GM21367 (cell line): Measurements from ENCODE around the gene ARHGAP11A.

Experiments used
- ATAC-seq: cut with Tn5 transposase; IDR thresholded peaks from one replicate; pipeline ENCODE4 v1.9.1; 2021; ENCODE audit not compliant: unreplicated experiment

ARHGAP11A gene

DNA sequence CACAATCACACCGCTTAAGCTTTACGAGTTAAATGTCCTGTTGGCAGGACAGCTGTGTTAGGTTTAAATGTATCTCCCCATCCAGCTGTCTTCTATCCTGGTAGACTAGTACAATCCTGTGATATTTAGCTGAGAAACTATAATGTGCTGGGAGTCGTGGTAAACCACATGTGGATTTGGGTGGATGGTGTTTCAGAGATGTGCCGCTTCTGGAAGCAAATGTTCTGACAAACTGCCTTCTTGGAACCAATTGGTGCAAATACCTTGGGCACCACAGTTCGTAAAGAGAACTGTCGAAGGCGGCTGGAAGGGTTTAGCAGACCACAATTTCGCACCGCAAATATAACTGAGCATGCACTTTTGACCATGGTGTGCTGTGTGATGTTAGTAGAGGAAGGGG lies 41.2 kb downstream of the ARHGAP11A start:
- ATAC-seq = no peak

DNA sequence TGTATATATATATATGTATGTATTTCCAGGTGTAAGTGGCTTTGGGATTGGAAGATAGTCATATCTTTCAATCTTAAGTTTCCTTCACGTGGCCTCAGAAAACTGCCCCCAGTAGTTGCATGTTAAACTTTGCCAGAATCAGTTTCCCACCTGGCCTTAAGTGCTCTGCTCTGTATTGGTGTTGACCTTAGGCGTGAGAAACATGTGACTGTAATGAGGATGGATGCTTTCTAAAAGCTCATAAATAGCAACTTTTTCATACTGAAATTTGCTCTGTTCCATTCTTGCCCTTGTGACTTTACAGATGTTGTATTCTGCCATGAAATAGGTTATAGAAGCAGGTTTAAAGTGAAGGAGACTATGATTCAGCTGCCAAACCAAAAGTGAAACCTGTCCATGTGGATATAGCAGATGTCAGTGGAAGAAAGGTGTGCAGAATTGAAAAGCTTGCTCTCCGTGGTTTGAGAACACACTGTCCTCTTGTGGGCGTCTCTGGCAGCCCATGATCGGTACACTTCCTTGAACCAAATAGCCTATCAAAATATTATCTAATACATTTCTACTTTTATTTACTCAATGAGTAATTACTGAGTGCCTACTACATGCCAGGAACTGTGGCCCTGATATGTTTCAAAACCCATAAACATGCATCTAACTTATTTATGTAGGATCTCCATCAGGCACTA lies 42.0 kb downstream of the ARHGAP11A start:
- no peak for ATAC-seq

DNA sequence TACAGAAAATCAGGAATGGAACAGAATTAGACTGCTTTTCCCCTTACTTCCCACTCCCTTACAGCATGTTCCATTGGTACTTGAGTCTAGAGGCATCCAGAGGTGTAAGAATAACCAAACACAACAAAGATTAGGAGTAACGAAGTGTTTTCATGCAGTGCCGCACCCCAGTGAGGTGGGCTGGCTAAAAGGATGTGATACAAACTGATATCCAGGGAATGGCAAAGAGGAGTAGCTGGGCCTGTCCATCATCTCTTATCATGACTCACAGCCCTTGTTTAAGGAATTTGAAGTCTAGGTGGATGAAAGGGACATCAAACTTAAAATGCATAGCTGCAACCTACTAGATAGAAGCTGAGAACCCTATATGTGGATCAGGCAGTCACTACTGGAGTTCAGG lies 42.6 kb downstream of the ARHGAP11A start:
- no peak for ATAC-seq

DNA sequence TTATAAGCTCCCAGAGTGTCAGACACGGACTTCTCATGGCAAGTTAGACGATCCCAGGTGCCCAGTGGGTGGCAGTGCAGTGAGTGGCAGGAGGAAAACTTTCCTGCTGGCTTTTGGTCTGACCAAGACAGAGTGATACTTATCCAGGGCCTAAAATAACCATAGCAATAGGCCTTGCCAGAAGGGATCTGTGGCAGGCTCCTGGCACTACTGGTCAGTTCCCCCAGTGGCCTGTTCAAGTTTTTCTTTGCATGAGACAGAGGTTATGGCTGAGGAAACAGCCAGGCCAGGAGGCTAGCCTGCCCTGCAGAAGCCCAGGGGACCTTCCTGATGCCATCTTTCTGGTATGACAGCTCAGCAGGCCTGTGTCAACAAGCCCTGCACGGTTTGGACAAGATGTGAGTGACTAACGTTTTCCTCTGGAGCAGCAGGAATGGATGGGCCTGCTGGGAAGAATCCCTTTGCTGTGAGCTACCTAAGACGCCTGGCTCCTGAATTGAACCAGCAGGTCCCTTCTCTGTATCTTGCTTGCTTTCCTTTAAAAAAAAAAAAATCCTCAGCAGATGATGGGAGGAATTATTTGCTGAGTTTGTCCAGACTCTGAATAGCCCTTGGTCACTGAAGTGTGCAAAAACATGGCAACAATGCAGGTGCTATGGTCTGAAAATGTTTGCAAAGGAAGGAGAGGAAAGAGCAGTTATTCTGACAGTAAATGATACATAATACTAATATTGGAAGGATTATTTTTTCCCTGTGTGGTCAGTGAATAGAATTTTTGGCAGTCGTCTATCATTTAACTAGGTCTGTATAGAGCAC lies 44.2 kb downstream of the ARHGAP11A start:
- no peak for ATAC-seq

DNA sequence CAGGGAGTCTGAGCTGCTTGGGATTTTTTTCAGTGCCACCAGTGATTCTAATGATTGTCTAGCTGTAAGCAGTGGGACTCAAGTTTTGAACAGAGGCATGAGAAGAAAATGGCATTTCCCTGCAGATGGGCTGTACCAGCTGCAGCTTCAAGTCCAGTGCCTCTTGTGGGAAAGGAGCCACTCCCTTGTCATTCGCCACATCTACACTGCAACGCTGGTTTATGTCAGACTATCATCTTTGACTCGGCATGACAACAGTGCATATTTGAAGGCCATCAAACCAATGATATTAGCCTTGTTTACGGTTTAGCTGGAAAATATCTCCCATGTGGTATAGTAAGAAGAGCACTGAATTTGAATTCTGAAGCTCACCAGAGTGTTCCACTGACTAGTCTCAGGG lies 48.4 kb downstream of the ARHGAP11A start:
- no peak for ATAC-seq

DNA sequence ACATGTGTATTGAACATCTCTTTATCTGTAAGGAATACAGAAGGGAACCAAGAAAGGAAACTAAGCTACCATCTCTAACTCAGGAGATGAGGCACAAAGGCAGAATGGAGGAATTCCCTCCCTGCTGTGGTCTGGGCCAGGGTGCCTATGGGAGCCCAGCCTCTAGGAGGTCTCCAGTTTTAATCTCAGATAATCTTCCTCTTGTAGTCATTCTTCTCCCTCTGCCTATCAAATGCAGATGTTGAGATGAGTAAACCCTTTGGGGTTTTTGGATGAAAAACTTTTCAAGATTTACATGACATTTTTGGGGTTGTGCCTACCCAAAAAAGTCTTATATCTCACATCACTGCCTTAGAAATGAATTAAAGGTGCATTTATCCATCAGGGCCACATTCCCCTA lies 49.5 kb downstream of the ARHGAP11A start:
- no peak for ATAC-seq

DNA sequence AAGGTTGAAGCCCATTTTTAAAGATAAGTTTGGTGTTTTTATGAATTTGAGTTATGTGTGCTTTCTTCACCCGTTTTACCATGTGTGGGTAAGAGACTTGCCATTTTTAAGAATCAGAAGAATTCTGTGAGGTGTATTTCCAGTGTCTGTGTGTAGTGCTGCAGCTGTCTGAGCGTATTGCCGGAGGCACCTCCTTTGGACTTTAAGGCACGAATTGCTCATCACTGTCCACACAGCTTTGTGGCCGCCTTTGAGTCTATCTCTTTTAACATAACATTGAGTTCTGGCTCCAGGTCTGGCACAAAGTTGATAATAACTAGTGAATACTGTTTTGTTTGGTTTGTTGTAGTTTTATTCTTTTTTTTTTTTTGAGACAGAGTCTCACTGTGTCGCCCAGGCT lies 52.0 kb downstream of the ARHGAP11A start:
- no peak for ATAC-seq

DNA sequence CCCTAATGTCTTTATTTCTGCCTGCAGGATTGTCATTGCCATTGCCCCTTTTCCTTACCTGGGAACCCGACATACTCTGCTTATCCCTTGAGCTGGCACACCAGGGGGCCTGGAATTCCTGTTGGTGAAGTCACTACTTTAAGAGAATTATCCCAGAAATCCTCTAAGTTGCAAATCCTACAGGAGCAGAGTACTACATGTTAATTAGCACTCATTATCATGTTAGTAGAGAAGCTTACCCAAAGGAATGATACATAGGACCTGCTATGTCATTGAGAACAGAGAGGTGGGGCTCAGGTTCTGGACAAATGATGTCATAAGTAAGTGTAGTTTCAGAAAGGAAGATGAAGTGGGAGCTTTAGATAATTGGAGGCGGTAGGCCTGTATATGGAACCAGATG lies 53.6 kb downstream of the ARHGAP11A start:
- ATAC-seq = no peak

DNA sequence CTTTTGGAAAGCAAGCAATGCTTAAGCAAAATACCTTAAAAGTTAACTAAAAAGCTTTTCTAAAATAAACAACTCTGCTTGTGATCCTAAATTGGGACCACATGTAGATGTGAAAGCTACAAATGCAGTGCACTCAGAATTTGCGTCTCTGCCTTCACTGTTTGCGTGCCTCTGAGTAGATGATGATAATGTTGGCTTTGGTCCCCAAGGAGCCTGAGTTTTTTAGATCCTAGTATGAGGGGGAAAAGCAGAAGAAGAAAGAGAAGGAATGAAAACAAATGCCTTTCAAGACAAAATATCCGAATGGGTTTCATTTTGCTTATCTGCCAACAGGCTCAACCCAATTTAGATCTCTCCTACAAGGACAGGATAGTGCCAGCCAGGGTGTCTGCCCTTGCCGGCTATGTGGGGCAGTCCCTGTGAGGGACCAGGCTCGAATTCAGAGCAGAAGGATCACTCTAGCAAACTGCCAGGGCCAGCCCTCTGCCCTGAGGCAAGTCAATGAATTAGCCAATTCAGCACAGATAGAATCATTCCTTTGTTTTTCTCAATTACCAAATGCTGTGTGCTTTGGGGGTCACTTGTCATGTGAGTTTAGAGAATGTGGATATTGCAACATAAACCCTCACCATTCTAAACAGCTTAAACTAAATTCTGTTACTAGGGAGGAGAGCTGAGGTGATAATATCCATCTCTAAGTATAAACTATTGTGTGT lies 54.8 kb downstream of the ARHGAP11A start:
- no peak for ATAC-seq

DNA sequence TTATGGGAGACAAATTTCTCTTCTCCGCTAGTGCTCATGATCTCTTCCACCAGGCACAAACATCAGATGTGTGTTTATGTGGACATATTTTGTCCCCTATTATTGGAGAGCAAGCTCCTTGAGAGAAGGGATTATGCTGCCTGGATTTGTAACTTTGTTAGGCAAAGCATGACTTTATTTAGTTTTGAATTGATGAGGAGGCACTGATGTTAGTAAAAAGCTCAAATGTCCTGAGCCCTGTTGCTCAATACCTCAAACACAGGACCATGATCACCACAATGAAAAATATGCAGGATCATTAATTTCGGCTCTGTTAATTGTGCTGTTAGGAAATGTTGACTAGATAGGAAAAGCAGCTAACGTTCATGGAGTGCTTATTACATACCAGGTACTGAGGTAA lies 55.3 kb downstream of the ARHGAP11A start:
- ATAC-seq = no peak

DNA sequence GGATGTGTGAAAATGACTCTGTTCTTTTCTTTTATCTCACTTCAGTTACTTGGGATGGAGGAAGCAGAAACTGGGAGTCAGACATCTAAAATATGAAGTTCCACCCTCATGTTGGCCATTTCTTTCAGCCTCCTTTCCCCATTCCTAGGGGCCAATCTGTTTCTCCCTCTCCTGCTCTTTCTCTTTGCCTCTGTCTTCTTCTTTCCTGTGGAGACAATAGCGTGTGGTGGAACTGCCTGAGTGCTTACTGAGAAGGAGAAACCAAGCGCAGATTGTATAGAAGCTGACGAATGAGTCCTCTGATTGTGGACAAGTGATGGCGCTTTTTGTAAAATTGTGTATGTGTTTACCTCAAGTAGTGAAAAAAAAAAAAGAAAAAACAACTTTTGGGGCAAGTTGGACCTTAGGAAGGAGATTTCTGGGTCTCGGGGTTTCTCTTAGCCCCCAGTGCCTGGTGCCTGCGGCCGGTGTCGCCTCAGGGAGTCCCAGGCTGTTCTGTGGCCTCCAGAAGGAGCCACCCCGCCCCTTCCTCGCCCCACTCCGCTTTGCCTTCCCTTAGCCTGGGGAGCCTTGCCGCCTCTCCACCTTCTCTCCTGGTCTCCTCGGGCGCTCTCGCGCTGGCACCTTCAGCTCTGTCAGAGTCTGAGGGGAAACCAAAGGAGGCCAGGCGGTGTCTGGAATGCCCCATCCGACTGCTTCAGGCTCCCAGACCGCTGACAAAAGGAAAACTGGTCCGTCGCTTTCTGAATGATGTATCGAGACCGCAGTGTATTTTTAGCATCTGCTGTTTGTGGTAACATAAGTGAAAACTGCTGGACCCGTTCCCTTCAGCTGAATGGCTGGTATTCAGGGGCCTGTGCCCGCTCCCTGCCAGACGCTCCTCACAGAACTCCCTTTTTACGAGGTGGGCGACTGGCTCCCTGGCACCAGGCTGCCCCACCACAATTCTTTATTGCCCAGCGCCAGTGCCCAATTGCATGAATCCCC lies 56.3 kb downstream of the ARHGAP11A start:
- ATAC-seq = no peak

DNA sequence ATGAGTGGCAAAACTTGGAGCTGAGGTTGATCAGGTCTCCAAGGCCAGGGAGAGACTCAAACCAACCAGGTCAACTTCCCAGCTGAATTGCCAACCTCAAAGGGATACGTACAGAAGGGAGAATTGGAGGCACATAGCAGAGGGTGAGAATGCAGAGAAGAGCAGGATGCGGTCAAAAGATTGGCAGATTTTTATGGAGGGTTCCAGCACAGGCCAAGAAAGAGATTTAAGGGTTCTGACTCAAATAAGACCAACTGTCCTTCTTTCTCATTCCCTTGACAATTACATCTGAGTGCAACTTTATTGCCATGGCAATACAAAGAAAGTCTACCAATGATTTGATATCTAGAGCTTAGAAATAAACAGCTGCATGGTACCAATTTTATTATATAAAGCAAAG lies 59.4 kb downstream of the ARHGAP11A start:
- no peak for ATAC-seq

DNA sequence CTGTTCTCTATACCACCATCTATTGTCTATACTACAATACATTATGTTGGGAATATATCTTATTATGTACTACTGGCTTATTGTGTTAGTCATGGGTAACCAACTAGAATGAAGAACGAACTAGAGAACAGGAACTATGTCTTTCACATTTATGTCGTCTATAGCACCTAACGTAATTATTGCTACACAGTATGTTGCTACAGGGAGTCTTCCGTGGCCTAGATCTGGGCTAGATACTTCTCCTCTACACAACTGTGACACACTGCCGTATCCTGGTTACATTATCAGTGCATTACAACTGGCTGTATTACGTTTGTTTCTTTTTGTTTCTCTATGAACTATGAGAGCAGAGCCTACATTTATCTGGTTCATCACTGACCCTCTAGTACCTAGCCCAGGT lies 60.2 kb downstream of the ARHGAP11A start:
- ATAC-seq = no peak

DNA sequence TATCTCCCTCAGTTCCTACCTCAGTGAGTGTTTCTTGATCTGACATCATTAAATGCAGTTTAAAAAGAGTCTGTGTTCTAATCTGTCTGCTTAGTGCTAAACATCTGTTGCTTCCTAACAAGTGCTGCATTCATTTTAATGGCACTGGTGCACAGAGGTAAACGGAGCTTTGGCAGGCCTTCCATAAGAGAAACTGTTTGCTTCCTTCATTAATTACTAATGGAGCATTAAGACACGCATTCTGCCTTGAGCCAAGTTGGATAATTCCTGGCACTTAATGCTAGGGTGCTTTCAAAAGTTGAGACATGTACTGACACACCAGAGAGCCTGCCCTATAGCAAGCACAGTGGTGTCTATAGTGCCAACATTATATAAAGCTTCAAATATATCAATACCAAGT lies 60.9 kb downstream of the ARHGAP11A start:
- ATAC-seq = no peak

DNA sequence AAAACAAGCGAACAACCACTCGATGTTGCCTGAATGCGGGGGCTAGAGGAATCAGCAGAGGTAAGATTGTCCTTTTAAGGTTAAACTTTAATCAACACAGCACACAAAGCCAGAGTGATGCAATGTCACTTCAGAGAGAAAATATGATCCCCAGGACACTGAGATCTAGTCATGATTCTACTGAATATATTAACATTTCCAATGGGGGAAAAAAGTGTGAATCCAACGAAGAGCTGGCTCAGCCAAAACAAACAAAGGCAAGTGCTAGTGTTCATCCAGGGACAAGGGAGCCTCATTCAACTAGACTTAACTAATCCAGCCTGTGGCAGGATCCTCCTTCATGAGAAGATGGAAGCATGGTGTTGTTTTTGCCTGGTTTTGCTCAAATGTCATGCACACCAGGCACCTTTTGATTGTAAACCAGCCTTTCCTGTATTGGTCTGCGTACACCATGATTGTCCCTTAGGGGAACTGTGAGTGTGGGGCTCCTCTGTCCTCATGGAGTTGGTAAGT lies 62.0 kb downstream of the ARHGAP11A start:
- no peak for ATAC-seq

DNA sequence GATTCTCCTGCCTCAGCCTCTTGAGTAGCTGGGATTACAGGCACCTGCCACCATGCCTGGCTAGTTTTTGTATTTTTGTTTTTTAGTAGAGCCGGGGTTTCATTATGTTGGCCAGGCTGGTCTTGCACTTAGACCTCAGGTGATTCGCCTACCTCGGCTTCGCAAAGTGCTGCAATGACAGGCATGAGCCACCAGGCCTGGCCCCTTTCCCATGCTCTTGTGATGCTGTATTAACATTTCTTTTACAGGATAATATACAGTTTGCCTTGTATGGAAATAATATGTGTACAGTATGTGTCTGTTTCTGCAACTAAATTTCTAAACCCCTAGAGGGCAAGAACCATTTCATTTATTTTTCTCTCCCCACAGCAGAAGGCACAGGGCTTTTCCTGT lies 64.0 kb downstream of the ARHGAP11A start:
- no peak for ATAC-seq

DNA sequence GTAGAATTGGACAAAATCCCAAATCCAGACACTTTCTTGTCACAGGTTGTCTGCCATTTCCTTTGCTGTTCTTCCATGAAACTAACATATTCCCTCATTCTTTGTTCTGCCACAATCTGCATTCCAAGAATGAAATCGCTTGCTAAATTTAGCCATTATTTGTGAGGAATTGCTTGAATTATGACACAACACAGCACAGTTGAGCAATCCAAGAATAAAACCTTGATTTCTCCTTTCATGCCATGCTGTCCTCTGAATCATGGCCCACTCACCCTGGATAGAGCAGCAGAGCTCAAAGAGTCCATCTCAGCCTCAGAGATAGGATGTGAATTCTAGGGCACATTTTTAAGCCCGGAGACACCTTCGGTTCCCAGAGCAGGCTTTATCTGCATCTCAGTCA lies 67.3 kb downstream of the ARHGAP11A start:
- ATAC-seq = no peak

DNA sequence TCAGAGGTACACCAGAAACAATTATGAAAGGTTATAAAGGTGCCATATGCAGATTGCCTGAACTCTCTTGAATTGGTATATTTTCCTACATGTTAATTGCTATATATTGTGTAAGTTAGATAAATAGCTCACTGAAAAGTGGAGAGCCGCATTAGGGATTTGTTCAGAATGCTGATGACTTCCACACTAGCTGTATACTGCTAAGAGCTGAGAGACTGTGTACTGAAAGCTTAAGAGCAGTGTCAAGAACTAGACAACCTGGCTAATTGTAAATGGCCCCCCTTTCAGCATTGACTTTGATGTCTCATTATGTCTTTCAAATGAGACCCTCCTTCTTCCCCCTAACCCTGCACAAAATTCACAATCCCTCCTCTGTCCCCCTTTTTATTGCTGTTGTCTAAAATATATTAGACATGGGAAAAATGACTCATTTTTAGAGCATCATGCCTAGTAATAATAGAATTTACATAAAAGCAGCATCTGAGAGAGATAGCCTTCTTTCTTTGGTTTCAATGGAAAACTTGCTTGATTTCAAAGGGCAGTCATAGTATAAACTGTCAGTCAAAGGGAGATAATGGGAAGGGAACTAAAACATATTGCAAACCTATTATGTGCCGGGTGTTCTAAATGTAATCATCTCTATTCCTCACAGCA lies 67.8 kb downstream of the ARHGAP11A start:
- ATAC-seq = no peak

DNA sequence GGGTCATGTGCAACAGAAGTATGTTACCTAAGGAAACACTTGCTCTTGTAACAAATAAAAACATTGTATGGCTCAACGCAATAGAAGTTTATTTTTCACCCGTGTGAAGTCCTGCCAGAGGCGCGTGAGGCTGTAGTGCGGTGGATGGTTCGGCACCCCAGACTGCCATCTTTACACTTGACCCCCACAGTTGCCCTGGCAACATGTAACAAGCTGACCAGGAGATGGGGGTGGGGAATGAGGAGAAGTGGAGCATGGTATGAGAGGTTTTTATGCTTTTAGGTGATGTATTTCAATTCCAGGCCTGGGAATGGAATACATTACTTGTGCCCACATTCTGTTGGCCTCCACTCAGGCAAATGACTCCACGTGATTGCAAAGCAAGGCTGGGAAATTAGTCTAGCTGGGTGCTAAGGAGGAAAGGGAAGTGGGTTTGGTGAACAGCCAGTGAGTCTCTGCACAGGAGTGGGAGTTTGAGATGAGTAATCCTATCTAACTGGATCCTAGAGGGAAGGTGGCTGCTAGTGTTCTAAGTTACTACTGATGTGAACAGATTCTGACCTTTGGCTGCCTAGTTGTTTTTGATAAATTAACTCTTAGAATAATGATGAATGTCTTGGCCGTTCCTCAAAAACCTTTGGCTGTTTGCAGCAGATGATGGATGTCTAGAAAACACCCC lies 68.7 kb downstream of the ARHGAP11A start:
- no peak for ATAC-seq

DNA sequence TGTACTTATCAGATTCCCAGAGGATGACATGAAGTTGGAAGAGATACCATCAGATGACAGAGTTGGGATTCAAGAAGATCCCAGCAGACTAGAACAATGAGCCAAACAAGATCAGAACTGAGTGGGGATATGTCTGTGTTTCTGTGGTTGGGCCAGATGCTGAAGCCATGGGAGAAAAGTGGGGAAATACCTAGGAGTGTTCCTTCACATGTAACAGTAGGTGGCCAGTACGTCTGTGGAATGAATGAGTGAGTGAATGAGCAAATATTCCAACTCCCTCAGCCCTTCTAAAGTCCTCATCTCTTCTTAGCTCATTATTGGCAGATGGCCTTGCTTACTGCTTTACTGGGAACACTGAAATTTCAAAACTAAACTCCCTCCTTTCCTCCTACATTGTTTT lies 70.3 kb downstream of the ARHGAP11A start:
- ATAC-seq = no peak
